Lung (tissue), 12 donors: Measurements from ENCODE around the gene ZCCHC8. TPM values are rescaled to one million over a fixed set of nuclear protein-coding genes. Genes with fewer than 3 reads are reported as not detected.

ENCODE experiments used
- ATAC-seq: fragments of 200-7000 bp; cut with Tn5 transposase; one replicate; pipeline ENCODE4 v1.9.1; 2020; ENCODE audit warnings: moderate number of reproducible peaks; ENCODE audit not compliant: insufficient read depth, low FRiP score
- DNase-seq, 3 donors: peaks; one replicate each; pipeline ENCODE4 v3.0.0-alpha.2; 2013 to 2017
- H3K27ac ChIP-seq, 2 donors: one replicate each; pipeline ENCODE4 v1.5.1; 2013; ENCODE audit warnings: mild to moderate bottlenecking in 2 of 2, moderate library complexity in 2 of 2, control low read depth in 1 of 2, inconsistent platforms in 1 of 2, low read depth in 1 of 2, low read length in 1 of 2
- H3K27me3 ChIP-seq, 3 donors: one replicate each; pipeline ENCODE4 v1.5.1; 2013; ENCODE audit warnings: low read length in 2 of 3; ENCODE audit not compliant: control insufficient read depth in 3 of 3, insufficient read depth in 3 of 3
- H3K36me3 ChIP-seq, 4 donors: one replicate each; pipeline ENCODE4 v1.5.1; 2013; ENCODE audit warnings: low read length in 4 of 4, mild to moderate bottlenecking in 1 of 4, moderate library complexity in 1 of 4; ENCODE audit not compliant: control insufficient read depth in 4 of 4, insufficient read depth in 4 of 4
- H3K4me1 ChIP-seq, 5 donors: one replicate each; pipeline ENCODE4 v1.5.1; 2013; ENCODE audit warnings: low read length in 5 of 5, mild to moderate bottlenecking in 2 of 5, moderate library complexity in 1 of 5; ENCODE audit not compliant: control insufficient read depth in 5 of 5, insufficient read depth in 5 of 5
- H3K4me3 ChIP-seq: one replicate; pipeline ENCODE4 v1.5.1; 2013; ENCODE audit warnings: mild to moderate bottlenecking, control low read depth, moderate library complexity
- H3K9ac ChIP-seq, 2 donors: one replicate each; pipeline ENCODE4 v1.5.1; 2013; ENCODE audit warnings: low read length in 2 of 2, control low read depth in 1 of 2; ENCODE audit not compliant: insufficient read depth in 1 of 2
- H3K9me3 ChIP-seq, 4 donors: one replicate each; pipeline ENCODE4 v1.5.1; 2013; ENCODE audit warnings: low read length in 3 of 4, mild to moderate bottlenecking in 1 of 4, moderate library complexity in 1 of 4; ENCODE audit not compliant: control insufficient read depth in 4 of 4, insufficient read depth in 3 of 4
- CTCF ChIP-seq: IDR thresholded peaks from 2 replicates; pipeline ENCODE4 v1.5.1; 2012; ENCODE audit warnings: mild to moderate bottlenecking; ENCODE audit errors: control extremely low read depth, extremely low read depth
- WGBS, 2 donors: extraction: QIAGEN DNeasy Blood & Tissue Kit; methylation state at CpG; one replicate each; pipeline ENCODE4 v1.1.7; 2013; 5-methylcytosine and 5-hydroxymethylcytosine counted together
- polyA plus RNA-seq, 2 donors: library from polyadenylated mRNA; stranded (reverse); fragments of 200-250 nt; gene quantifications; one replicate each; pipeline ENCODE4 v1.2.1, GENCODE V29; 2013
- total RNA-seq, 2 donors: library from RNA; depleted of rRNA in 1 of 2; stranded (reverse); fragments of >200 nt in 1 of 2; gene quantifications; one replicate each; pipeline ENCODE4 v1.2.1, GENCODE V29; 2014 to 2021
- donor health status: control.
- donor health status: control.
- donor health status: Bipolar disorder and iron deficiency.
- donor health status: healthy.
- donor health status: DM: yes; HTN: yes; CAD: no.

The ZCCHC8 gene
- total and polyA plus RNA-seq, 4 donors, result 12.8 to 48.1 (median 21.8) TPM

GRCh38 chr12:122483969-122484368 lies 16.8 kb downstream of the ZCCHC8 start:
- DNase-seq, result no peak
- WGBS, 2 donors, result 93 to 97% methylated on average over 5 of the region's 5 CpGs

GRCh38 chr12:122481861-122482260 lies 18.9 kb downstream of the ZCCHC8 start:
- Histone ChIP-seq H3K9ac (no peak overlapping the region), H3K36me3 (peaks cover 20 to 48% (median 33%) of the 10 kb centered on the region in 4 donors), H3K9me3 (no peaks in the 10 kb centered on the region), H3K27ac (no peak overlapping the region), H3K4me3 (no peak overlapping the region), H3K4me1 (no peaks in the 10 kb centered on the region), H3K27me3 (no peaks in the 10 kb centered on the region)
- 96 to 99% methylated on average over 6 of the region's 6 CpGs for WGBS, 2 donors
- ATAC-seq (no peak), DNase-seq (no peak)
- TF ChIP-seq CTCF, result no peak

More at GRCh38 chr12:122483969-122484368, 16.8 kb downstream of the ZCCHC8 start:
- no peaks in the 10 kb centered on the region for H3K9me3 ChIP-seq
- peaks cover 24 to 51% (median 36%) of the 10 kb centered on the region in 4 donors for H3K36me3 ChIP-seq
- no peak overlapping the region for H3K4me3 ChIP-seq
- H3K27me3 ChIP-seq, result no peaks in the 10 kb centered on the region
- H3K9ac ChIP-seq, result no peak overlapping the region
- no peak for ATAC-seq
- no peak for TF ChIP-seq CTCF
- no peak overlapping the region for H3K27ac ChIP-seq
- H3K4me1 ChIP-seq, result no peaks in the 10 kb centered on the region

GRCh38 chr12:122480753-122481152 lies 20.0 kb downstream of the ZCCHC8 start:
- Histone ChIP-seq H3K4me3 (no peak overlapping the region), H3K27me3 (no peaks in the 10 kb centered on the region), H3K36me3 (peaks cover 17 to 49% (median 37%) of the 10 kb centered on the region in 4 donors), H3K4me1 (no peaks in the 10 kb centered on the region), H3K9me3 (no peaks in the 10 kb centered on the region), H3K9ac (no peak overlapping the region), H3K27ac (no peak overlapping the region)
- no peak for ATAC-seq
- DNase-seq, result no peak
- TF ChIP-seq CTCF, result no peak
- 97 to 99% methylated on average over 8 of the region's 8 CpGs for WGBS, 2 donors

GRCh38 chr12:122474324-122474716 lies 26.4 kb downstream of the ZCCHC8 start:
- no peak overlapping the region for H3K9ac ChIP-seq
- DNase-seq, result no peak
- H3K4me3 ChIP-seq, result no peak overlapping the region
- H3K27me3 ChIP-seq, result no peaks in the 10 kb centered on the region
- no peaks in the 10 kb centered on the region for H3K4me1 ChIP-seq
- no peak for ATAC-seq
- WGBS, 2 donors, result 93 to 95% methylated on average over 2 of the region's 2 CpGs
- no peaks in the 10 kb centered on the region for H3K9me3 ChIP-seq
- peaks cover 10 to 39% (median 37%) of the 10 kb centered on the region in 4 donors for H3K36me3 ChIP-seq
- no peak for TF ChIP-seq CTCF
- no peak overlapping the region for H3K27ac ChIP-seq
